Measurements from ENCODE around the gene CDH15.

CDH15 gene

DNA sequence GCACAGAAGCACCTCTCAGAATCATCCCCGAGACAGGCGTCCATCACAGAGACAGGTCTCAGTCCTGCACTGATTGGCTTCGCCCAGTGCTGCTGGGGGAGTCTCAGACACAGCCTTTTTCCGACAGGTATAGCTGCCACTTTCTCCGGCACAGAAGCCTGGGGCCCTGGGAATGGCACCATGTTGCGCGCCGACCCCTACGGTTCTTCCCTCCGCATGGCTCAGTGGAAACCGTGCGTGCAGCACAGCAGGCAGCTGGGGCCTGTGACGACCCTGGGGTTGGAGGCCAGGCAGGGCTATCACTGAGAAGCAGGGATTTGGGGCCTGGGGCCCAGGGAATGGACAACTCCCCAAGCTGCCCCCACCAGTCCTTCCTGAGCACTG lies 29.7 kb upstream of the CDH15 start:
- FAIRE-seq, result no peak

DNA sequence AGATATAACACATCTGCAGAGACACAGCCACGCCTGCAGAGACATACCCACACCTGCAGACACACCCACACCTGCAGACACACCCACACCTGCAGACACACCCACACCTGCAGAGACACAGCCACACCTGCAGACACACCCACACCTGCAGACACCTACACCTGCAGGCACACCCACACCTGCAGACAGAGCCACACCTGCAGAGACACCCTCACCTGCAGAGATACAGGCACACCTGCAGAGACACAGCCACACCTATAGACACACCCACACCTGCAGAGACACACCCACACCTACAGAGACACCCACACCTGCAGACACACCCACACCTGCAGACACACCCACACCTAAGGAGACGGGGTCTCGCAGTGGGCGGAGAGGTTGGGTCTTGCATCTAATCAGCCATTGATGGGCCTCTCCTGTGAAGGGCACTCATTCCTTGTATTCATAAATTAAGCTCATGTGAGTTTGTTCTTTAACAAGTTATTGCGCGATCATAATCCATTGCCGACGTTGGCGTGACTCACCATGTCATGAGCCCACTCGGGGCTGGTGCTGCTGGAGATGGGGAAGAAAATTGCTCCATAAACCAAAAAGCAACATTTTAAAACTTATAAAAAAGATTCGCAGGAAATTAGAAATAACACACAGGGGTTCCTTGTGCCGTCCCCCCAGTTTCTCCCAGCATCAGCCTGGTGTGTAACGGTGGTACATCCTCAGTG lies 28.9 kb upstream of the CDH15 start:
- FAIRE-seq, result no peak

DNA sequence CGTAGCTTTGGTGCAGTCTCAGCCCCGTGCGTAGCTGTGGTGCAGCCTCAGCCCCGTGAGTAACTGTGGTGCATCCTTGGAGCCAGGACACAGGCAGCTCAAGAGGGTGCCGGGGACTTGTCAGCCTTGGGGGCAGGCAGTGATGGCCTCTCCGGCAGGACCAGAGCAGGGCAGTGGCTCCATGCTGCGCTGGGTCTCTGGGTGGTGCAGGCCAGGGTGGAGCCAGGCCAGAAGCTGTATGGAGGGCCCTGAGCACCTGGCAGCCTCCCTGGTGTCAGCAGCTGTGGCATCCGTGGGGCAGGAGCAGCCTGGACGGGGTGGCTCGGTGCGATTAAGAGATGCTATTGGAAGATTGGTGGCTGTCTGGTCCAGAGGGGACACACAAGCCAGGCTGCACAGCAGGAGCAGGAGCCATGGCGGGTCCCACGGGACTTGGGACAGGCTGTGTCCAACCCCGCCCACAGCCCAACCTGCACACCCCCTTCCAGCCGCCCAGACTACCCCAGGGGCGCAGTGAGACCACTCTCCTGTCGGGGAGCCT lies 28.3 kb upstream of the CDH15 start:
- no peak for FAIRE-seq

DNA sequence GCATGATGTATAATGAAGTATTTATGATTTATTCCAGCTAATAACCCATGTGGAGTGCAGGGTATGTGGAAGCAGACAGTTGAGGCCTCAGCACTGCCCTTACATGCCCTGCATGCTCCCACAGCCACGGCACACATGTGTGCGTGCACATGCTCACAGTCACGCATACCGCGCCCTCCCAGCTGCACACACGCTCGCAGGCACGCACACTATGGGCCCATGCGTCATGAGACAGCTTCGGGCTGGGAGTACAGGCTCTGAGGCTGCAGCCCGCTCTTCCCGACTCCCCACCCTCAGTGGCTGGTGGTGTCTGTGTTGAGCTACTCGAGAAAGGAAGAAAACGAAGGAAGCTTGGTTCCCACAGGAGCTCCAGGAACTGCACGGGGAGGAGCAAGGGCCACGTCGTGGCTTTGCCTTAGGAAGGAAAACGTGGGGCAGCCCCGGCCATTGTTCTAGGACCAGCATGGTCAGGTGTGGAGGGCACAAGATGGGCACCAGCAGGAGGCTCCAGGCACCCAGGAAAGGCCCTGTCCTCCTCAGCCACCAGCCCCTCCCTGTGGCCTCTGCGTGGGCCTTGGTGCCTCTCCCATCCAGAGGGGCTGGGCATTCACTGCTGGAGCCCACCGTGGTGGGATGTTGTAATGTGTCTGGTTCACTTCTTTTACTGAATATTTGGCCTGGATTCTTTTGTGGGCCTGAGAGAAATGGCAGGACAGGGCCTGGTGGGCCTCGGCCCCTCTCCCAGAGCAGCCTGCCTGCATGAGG lies 27.5 kb upstream of the CDH15 start:
- FAIRE-seq, result no peak

DNA sequence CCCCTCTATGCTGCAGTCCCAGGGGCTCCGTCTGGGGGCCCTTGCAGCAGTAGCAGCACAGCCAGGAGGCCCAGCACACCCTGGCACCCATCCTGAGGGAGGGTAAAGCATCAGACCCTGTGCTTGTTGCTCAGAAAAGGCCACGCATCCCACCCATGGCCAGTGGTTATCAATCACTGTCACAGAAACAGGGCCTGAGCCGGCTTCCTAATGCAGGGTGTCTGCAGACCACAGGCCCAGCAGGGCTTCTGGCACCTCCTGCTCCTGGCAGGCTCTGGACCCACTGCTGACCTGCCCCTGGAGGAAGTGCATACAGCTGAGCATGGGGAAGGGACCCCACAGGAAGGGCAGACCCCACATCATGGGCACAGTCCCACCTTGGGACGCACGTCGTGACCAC lies 26.9 kb upstream of the CDH15 start:
- no peak for FAIRE-seq

DNA sequence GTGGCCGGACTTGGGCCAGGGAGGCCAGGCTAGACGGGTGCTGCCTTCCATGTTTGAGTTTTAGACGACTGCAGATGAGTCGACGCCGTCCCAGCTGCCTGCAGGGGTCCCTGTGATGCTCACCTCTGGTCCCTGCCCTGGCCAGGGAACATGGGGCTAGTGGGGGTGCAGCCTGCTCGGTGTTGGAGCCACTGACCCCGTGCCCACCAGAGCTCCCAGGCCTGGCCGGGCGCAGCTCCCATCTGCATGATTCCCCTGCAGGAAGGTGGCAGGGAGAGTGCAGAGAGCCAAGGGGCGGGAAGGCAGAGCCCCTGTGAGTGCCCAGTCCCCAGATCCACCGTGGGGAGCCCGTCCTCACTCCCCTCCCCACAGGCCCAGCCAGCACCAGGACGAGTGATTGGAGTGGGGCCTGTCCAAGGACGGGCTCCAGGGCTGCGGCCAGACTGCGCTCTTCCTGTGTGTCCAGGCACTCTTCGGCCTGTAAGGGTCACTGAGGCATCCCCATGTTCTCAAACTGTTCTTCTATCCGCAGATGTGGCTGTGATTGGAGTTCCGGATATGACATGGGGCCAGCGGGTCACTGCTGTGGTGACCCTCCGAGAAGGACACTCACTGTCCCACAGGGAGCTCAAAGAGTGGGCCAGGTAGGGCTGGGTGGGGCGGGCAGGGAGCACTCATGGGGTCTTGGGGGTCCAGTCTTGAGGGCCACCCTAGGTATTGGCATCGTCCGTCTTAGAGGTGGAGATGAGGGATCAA lies 26.0 kb upstream of the CDH15 start:
- no peak for FAIRE-seq

DNA sequence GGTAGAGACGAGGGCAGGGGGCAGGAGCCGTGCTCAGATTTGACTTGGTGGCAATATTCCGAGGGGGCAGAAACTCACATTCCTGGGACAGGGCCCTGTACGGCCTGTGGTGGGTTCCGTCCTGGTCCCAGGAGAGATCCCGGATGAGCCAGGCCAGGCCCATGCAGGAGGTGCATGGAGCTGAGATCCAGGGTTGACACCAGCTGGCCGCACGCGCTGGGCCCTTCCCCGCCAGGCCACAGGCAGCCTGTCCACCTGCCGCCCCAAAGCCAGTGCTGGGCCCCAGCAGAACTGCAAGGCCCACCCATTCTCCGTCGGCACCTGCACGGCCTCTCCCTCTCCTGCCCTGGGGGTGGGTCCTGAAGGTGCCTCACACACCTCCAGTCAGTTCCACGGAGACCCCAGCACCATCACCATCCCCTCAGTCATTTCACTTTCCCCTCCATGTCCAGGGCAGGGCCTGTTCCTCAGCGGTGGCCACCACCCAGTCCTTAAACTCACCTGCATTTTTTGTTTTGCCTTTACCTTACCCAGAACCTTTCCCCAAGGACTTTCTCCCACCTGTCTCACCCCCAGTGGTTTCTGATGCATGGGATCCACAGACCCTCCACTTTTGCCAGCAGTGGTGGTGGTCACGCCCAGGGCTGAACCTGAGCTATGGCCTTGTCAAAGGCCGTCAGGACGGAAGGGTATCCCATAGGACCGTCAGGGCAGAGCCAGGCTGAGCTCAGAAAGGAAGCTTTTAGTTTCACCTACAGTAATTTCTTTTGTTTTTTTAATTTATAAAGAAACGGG lies 25.1 kb upstream of the CDH15 start:
- FAIRE-seq, result no peak

DNA sequence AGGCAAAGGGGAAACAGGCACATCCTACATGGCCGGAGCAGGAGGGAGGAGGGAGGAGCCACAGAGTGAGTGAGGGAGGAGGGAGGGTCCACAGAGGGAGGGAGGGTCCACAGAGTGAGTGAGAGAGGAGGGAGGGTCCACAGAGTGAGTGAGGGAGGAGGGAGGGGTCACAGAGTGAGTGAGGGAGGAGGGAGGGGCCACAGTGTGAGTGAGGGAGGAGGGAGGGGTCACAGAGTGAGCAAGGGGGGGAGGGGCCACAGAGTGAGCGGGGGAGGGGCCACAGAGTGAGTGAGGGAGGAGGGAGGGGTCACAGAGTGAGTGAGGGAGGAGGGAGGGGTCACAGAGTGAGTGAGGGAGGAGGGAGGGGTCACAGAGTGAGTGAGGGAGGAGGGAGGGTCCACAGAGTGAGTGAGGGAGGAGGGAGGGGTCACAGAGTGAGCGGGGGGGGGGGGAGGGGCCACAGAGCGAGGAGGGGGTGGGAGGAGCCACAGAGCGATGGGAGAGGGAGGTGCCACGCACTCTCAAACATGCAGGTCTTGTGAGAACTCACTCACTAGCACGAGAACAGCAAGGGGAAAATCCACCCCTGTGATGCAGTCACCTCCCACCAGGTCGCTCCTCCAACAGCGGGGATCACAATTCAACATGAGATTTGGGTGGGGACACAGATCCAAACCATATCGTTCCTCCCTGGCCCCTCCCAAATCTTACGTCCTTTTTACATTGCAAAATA lies 24.3 kb upstream of the CDH15 start:
- no peak for FAIRE-seq

DNA sequence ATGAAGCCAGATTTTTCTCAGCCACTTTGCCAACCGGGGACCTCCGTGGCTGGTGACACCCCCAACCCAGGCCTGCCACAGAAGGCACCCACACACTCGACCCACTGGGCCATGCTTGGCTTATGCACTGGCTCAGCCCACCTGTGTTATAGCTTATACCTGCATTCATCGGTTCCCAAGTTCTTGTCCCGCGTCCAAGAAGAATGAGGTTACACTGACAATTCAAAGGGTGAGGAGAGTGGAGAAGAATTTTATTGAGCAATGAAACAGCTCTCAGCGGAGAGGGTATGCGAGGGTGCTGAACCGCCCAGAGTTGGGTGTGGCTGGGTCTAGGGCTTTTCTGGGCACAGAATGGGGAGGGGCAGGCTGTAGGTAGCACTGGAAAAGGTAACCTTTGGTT lies 22.2 kb upstream of the CDH15 start:
- FAIRE-seq, result no peak

DNA sequence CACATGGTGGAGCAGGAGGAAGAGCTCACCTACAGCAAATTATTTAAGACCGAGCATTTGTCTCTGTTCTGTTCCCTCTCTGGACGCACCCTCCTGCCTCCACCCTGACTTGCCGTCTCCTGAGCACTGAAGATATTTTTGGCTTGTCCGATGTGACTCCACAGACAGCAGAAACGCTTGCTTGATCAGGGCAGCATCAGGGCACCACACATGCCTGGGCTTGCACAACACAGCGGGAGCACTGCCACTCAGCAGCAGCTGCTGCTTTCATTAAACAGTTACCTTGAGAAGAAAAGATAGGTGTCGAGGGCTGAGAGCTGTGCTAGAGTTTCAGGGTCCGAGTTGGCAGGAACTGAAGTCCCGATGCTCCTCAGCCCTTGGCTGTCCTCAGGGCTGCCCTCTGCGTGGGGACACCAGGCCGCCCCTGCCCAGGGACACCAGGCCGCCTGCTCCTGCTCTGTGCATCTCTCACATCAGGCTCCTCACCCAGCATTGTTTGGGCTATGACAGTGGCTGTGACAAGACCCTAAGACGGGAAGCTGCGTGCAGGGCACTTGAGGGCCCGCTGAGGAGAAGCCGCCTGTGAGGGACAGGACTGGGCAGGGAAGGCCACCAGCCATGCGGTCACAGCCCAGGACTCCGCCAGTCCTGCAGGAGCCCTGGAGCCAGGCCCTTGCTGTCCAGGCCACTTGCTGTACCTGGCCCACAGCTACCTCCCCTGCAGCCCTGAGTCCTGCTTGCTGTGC lies 21.3 kb upstream of the CDH15 start:
- no peak for FAIRE-seq

DNA sequence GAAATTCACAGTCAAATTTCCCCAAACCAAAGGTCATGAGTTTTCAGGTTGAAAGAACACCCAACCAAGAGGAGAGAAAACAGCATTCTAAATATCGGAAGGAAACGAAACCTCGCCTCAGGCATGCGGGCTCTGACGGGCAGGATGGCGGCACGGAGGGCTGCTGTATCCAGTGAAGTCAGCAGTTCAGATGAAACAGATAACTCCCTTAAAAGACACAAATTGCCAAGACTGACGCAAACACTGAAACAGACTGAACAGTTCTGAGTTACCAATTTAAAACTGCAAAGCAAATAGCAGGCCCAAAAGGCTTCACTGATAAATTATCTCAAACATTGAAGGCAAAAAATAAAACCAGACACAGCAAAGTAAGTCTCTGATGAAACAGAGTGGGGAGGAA lies 20.6 kb upstream of the CDH15 start:
- FAIRE-seq, result no peak

DNA sequence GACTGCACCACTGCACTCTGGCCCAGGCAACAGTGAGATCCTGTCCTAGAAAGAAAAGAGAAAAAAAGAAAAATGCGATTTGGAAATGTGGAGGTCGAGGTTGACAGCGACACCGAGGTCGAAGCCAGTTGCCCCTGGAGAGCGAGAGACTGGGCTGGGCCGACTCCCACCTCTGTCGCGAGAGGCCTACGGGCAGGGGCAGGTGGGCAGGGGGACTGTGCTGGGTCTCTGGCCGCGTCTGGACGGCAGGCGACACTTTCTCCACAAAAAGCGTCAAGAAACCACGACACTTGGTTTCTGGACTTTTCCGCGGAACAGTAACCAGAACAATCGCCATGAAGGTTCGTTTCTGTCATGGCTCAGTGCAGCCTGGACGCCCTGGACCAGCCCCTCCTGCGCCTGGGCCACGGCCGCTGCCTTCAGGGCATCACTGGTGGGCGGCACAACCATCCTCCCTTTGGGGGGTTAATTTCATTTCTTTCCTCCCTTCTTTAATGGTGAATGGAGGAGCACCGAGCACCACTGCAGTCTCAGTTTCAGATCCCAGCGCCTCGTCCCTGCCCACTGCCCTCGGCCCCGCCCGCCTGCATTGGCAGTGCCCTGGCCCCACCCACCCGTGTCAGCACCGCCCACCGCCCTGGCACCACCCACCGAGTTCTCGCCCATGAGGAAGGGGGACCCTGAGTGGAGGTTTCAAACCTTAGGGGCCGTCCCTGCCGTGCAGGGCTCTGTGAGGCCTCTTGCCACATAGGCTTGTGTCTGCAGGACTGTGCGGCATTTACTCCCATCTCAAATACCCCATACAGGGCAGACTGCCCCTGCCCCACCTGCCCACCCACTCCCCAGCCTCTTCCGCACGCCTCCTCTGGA lies 18.5 kb upstream of the CDH15 start:
- no peak for FAIRE-seq

DNA sequence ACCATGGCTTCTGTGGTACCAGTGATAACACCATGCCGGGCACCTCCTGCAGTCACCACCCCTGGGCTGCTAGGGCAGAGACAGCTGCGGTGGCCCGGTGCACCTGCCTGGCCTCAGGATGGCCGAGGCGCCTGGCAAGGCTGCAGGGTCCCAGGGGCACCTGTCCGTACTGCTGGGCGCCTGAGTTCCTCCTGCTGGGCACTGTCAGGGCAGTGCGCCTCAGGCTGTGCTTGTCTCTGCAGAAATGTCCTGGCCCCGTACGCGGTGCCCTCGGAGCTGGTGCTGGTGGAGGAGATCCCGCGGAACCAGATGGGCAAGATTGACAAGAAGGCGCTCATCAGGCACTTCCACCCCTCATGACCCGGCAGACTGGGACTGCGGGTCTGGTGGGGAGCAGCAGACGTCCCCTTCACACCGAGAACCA lies 17.7 kb upstream of the CDH15 start:
- no peak for FAIRE-seq

DNA sequence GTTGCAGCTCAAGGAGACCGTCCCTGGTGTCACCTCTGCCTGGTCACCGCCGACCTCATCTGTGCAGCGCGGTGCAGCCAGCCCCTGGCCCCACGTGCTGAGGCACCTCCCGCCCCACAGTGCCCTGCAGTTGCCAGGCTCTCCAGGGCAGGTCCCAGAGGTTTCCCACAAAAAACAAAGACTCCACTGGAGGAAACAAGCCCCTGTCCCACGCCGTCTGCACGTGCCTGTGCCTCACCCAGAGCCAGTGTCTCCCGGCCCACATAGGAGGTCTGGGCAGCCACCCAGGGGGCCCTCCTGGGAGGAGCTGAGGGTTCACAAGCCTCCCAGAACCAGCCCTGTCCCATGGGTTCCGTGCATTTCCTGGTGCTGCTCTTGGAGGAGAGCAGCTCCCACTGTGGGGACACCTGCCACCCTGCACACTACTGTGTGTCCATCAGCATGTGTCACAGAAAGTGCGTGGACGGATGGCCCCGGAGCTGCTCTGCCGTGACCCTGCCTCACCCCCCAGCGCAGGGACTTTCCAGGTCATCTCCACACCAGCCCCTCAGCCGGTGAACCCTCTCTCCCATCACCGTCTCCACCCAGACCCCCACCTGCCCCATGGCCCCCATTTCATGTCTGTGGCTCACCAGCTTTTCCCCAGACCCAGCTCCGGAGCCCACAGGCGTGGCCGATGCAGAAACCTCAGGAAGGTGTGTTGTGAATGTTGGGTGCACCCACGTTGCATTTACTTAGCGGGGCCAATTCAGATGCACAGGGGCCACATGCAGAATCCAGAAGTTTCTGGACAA lies 17.0 kb upstream of the CDH15 start:
- no peak for FAIRE-seq

DNA sequence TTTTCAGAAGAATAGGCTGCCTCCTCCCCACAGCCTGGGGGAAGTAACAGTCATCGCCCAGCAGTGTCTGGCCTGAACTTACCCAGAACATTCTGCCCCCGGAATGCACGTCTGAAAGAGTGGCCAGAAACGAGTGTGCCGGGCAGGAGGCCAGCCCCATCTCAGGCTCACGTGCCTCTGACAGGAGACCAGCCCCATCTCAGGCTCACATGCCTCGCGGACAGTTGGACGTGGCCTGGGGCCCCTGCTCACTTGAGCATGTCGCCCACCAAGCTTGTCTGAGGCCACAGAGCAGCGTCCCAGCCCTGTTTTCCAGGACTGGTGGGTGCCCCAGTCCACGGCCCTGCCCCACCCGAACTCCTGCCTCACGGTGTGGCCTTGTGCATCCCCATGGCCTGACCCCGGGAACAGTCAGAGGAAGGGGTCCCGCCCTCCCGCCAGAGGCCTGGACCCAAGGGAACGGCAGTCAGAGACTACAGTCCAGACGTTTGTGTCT lies 16.3 kb upstream of the CDH15 start:
- FAIRE-seq, result no peak

DNA sequence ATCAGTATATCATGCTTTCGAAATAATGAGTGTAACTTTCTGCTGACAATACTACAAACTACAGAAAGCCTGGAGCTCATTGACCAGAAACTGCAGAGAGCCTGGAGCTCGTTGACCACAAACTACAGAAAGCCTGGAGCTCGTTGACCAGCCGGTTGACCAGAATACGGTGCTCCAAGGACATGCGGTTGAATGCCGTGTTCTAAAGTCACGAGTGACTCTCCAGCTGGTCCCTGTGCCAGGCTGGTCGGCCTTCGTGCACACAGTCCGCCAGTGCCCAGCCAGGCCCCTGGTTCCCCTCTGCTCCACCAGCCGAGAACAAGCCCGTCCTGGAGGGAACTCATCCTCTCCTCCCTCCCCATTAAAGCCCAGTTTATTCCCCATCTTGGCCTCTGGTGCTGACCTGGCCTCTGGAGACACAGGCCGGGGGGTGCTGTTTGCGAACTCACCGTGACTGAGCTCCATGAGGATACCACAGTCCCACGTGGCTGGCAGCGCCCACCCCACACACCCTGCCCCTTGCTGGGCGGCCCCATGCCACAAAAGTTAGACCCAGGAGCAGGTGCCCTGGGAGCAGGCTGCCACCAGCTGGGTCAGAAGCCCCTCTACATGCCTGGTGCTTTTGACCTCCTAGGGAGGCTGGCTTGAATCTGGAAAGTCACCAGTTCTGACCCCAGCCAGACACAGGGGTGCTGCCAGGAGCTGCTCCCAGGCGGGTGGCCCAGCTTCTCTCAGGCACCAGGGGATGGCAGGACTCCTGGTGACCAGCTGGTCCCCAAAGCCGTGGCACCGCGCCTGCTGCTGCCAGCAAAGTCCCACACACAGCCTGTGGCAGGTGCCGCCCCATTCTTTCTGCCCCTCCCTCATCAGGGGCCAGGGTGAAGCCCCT lies 15.5 kb upstream of the CDH15 start:
- FAIRE-seq, result no peak

DNA sequence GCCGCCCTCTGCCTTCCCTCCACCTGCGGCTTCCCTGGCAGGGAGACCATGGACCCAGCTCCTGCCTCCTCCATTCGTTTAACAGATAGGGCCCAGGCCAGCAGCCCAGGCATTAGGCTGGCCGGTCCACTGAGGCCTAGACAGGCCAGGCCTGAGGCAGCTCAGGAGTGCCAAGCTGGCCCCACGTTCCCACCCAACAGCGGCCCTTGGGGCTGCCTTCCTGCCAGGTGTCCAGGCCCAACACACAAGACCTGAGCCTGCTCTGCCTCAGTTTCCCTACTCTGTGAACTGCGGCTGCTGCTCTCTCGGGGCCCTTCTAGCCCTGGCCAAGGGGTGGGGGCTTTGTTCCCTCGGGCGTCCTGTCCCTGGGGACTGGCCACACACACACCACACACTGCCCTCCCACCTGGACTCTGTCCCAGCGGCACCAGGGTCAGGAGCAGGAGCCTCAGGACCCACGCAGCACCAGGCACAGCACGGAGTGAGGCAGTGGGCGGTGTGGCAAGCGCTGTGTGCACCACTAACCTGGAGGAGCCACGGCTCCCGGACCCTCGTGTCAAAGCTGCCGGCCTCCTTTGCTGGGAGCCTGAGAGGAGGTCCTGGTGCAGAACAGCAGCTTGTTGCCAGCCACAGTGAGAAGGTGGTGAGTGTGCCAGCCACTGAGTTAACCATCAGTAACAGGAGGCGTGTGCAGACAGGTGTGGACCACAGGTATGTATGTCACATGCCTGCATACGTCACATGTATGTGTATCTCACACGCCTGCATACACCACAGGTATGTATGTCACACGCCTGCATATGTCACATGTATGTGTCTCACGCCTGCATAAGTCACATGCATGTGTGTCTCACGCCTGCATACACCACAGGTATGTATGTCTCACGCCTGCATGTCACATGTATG lies 14.6 kb upstream of the CDH15 start:
- no peak for FAIRE-seq

Measured in G401.6 (cell line).